ENCODE measurements around the gene CD53.
"Not testable (repeated sequence)": the region's sequence is repeated elsewhere in the genome, so short reads cannot be mapped to it uniquely, and the experiment has no call there.

CD53 gene, protein sequence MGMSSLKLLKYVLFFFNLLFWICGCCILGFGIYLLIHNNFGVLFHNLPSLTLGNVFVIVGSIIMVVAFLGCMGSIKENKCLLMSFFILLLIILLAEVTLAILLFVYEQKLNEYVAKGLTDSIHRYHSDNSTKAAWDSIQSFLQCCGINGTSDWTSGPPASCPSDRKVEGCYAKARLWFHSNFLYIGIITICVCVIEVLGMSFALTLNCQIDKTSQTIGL

DNA sequence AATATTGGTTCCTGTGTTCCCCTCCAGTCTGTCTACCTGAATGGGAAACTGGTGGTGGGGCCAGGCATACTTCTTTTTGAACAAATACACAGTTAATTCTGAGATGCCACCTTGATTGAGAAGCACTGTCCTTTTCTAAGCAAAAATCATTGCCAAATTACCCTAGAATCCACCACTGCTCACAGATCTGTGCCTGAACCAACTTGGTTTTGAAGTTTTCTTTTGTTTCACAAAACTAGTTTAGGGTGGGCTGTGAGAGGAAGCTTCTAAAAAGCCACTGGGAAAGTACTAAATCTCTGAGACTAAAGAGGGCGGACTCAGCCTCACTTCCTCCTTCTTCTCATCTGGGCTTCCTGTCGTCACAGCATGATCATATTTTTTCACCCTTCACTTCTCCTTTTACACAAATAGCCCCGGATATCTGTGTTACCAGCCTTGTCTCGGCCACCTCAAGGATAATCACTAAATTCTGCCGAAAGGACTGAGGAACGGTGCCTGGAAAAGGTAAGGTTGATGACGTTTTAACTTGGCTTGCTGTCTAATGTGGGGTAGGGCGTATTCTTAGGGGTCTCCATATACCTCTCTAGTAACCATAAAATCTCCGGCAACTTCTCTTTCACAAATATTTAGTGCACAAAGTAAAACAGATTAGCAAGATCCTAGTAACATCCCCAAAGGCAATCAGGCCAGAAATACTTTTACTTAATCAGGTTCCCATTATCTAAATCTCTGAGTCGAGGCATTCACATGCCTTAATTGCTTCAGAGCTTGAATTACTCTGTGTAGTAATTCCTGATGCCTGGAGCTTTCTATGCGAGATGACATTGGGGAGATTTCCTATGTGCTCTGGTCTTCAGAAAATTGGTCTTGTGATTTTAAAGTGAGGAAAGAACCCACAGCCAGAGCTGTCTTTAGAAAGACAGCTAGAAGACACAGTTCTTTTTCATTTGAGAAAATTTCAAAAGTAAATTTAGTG, at the start of gene CD53:
Gene CD53 (plus strand): TSS at position 404 of the 976 bp plus-strand sequence. CDS start 18,261 bp downstream, outside the sequence.
- DNase-seq (ENCODE audit: low read depth in 2 of 3, low spot score in 1 of 3): peak in 1 of 3 donors; percentile 35

DNA sequence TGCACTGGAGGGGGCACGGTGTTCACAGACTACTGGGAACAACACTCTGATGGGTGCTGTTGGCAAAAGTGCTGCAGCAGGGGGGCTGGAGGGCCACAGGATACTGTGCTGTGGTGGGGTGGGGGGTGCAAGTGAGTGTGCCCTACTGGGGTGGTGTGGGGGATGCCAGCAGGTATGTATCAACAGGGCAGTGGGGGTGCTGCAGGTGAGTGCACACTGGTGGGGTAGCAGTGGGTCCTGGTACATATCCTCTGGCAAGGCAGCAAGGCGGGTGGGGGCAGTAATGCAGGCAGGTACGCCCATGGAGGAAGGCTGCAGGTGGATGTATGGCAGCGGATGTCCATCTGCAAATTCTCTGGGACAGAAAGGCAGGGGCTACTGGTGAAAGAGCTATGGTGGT, 48.8 kb upstream of the CD53 start:
- DNase-seq (ENCODE audit: low read depth in 2 of 3, low spot score in 1 of 3): no peak

DNA sequence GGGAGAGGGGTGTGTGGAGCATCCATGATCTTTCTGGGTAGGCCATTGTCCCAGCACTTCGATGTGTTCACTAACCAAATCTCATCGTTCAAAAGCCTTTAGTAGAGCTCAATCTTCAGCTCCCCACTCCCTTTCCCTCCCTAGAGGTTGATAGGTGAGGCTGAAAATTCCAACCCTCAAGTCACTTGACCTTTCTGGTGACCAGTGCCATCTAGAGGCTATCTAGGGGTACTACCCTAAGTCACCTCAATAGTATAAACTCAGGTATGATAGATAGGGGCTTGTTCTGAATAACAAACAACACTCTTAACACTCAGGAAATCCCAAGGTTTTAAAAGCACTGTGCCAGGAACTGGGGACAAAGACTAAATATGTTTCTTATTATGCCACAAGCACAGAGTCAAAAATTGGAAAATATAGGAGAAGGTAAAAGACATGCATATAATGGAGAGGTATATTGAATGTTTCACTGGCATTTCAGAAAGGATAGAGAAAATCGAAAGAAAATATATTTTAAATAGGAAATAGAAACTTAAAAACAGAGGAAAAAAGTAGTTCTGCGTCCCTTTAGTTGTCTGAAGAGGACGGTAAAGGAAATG, 42.9 kb upstream of the CD53 start:
- DNase-seq (ENCODE audit: low read depth in 2 of 3, low spot score in 1 of 3): peak in 1 of 3 donors; percentile 34

DNA sequence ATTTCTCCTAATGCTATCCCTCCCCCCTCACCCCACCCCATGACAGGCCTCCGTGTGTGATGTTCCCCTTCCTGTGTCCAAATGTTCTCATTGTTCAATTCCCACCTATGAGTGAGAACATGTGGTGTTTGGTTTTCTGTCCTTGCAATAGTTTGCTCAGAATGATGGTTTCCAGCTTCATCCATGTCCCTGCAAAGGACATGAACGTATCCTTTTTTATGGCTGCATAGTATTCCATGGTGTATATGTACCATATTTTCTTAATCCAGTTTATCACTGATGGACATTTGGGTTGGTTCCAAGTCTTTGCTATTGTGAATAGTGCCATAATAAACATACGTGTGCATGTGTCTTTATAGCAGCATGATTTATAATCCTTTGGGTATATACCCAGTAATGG, 39.2 kb upstream of the CD53 start:
- not testable (repeated sequence) for DNase-seq (ENCODE audit: low read depth in 2 of 3, low spot score in 1 of 3)

DNA sequence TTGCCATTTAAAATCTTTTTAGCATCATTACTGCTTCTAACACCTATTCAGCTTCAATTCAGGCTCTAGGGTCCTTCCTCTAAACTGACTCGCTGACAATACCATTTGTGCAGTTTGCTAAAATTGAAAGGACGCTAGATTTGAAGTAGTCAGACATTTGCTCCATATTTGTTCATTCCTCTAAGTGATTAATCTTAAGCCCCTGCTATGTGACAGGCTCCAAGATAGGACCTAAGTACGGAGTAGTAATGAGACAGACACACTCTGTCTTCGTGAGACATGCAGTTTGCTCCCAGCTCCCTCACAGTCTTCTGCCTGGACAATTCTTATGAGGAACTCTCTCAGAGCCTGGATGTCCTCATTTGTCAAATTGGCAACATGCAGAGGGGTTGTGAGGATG, 26.1 kb upstream of the CD53 start:
- no peak for DNase-seq (ENCODE audit: low read depth in 2 of 3, low spot score in 1 of 3)

DNA sequence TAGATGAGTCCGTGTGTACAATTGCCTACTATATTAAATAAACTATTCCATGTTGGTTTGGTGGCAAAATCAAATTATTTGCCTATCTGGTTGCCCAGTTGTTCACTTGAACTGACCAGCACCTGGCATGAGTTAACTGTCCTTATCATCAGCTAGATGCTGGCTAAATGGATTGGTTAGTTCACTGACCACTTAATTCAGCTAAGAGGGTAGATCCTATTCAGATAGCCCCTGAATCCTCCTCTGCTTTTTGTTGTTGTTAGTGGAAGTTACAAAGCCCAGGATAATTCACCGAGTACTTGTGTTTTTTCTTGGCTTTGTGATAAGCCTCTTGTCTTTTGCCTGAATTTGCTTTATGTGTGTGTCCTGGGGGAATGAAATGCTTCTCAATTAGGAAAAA, 22.8 kb upstream of the CD53 start:
- no peak for DNase-seq (ENCODE audit: low read depth in 2 of 3, low spot score in 1 of 3)

DNA sequence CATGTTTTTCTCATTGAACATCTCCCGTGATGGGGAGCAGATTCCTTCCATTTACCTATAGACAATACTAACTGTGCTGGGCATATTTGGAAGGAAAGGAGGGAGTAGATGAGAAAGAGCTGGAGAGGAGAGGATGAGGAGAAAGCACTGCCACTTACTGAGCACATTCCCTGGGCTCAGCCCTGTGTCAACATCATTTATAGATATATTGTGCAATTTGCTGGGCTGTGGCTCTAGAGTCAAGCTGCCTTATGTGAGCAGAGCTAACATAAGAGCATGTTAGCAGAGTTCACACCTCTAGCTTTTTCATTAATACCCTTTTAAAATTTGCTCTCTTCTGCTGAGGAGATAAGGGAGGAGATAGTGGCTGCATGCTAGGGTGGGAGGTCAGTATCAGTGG, 22.3 kb upstream of the CD53 start:
- no peak for DNase-seq (ENCODE audit: low read depth in 2 of 3, low spot score in 1 of 3)

DNA sequence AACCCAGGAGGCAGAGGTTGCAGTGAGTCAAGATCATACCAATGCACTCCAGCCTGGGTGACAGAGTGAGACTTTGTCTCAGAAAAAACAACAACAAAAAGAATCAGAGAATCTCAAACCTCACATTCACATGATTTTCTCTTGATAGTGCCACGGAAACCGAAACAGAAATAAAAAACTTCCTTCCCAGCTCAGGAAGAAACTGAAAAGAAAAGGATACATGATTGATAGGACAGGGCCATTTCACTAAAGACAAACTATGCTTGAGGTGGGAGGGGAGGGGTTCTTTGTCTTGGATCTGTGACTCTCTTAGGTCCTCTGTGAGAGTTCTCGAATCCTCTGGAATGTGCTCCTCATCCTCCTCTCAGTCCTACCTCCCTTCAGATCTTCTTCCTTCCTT, 19.8 kb upstream of the CD53 start:
- DNase-seq (ENCODE audit: low read depth in 2 of 3, low spot score in 1 of 3): no peak

DNA sequence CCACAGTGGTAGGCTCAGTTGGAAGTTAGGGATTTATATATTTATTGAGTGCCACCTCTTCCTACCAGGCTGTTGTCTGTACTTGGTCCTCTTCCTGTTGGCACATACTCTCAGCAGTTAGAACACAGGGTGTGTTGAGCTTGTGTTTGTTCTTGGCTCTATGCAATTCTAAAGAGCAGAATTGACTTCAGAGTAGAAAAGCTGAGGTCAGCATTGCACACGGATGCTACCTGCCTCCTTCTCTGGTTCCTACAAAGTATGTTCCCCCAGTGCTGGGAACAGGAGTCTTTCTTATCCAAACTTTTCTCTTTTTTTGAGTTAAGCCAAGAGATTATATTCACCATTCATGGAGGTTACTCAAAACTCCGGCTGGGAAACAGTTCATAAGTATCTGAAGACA, 16.5 kb upstream of the CD53 start:
- DNase-seq (ENCODE audit: low read depth in 2 of 3, low spot score in 1 of 3): no peak

DNA sequence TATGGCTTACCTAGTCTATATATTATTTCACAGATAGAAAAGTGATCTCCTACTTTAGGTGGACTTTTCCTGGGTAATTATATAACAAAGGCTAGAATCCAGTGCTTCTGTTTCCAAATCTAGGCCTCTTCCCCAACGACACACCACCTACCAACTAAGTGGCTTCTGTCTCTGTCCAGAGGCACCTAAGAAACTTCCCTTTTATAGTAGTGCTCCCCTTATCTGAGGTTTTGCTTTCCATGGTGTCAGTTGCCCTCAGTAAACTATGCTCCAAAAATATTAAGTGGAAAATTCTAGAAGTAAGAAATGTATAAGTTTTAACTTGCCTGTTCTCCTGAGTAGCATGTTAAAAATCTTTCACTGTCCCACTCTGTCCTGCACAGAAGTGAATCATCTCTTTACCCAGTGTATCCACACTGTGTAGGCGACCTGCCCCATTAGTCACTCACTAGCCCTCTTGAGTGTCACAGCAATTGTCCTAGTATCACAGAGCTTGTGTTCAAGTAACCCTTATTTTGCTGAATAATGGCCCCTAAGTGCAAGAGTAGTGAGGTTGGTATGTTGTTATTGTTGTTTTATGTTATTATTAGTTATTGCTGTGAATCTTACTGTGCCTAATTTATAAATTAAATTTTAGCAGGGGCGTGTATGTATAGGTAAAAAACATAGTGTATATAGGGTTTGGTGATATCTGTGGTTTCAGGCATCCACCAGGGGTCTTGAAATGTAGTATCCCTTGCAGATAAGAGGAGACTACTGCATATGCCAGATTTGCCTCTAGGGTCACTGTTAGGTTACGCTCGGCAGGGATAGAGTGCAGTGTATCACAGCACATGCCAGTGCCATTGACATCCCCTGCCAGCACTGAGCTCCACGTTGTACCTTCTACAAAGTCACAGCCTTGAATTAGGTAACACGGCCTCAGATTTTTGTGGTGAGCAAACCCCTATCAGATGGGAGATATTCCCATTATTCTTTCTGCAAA, 14.7 kb upstream of the CD53 start:
- no peak for DNase-seq (ENCODE audit: low read depth in 2 of 3, low spot score in 1 of 3)

DNA sequence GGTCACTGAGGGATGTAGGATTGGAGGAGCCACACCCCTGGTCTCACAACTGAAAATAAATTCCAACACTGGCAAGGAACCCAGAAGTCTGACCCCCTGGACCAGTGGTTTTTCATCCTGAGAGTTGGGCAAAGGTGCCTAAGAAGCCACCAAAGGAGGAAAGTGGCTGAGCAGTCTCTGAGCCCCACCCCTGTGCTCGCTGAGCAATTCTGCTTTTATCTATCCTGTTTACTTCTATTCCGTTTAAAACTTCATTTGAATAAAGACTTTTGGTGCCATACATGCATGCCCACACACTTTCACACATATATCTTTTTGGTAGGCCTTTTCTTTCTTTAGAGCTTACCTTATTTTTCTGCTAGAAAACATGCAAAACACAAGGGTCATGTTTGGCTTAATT, 13.9 kb upstream of the CD53 start:
- DNase-seq (ENCODE audit: low read depth in 2 of 3, low spot score in 1 of 3): no peak

DNA sequence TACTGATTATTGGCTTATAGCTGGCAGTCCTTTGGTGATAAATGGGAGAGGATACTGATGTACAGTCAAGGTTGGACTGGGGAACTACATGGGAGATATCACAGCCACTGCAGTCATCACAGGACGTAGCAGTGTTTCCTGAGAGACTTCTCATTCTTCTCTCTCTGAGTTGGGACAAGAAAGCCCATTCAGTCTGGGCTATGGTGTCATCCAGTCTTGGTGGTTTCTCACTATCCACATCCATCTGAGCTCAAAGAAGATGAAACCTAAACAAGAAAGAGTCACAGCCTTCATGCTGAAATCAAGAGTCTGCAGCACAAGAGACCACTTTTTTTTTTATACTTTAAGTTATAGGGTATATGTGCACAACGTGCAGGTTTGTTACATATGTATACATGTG, 12.8 kb upstream of the CD53 start:
- no peak for DNase-seq (ENCODE audit: low read depth in 2 of 3, low spot score in 1 of 3)

DNA sequence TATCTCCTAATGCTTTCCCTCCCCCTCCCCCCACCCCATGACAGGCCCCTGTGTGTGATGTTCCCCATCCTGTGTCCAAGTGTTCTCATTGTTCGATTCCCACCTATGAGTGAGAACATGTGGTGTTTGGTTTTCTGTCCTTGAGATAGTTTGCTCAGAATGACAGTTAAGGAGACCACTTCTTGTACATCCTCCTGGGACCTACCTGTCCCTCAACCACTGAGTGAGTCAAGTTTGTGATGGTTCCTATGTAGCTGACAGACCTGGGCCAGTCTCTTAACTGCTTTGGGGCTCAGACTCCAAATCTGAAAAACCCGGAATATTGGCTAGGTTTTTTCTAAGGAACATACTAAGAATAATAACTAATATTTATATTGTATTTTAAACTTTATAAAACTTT, 12.3 kb upstream of the CD53 start:
- not testable (repeated sequence) for DNase-seq (ENCODE audit: low read depth in 2 of 3, low spot score in 1 of 3)

DNA sequence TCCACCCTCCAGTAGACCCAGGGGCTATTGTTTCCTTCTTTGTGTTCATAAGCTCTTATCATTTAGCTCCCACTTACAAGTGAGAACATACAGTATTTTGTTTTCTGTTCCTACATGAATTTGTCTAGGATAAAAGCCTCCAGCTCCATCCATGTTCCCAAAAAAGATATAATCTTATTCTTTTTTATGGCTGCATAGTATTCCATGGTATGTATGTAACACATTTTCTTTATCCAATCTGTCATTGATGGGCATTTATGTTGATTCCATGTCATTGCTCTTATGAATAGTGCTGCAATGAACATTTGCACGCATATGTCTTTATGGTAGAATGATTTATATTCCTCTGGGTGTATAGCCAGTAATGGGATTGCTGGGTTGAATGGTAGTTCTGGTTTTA, 11.0 kb upstream of the CD53 start:
- DNase-seq (ENCODE audit: low read depth in 2 of 3, low spot score in 1 of 3): not testable (repeated sequence)

DNA sequence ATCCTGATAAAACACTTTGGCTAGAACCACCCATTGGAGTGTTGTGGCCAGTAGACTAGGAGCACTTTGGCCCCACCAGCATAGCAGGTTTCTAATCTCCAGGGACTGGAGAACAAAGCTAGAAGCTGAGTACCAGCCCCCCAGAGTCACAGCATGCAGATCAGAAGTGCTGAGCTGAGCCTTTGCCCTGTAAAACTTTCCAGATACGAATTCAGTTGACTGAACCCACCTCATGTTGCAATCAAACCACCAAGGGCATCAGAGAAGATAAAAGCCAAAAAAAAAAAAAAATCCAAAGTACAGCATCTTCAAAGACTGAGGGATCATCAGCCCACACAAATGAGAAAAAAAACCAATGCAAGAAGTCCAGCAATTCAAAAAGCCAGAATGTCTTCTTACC, 8.7 kb upstream of the CD53 start:
- DNase-seq (ENCODE audit: low read depth in 2 of 3, low spot score in 1 of 3): no peak

DNA sequence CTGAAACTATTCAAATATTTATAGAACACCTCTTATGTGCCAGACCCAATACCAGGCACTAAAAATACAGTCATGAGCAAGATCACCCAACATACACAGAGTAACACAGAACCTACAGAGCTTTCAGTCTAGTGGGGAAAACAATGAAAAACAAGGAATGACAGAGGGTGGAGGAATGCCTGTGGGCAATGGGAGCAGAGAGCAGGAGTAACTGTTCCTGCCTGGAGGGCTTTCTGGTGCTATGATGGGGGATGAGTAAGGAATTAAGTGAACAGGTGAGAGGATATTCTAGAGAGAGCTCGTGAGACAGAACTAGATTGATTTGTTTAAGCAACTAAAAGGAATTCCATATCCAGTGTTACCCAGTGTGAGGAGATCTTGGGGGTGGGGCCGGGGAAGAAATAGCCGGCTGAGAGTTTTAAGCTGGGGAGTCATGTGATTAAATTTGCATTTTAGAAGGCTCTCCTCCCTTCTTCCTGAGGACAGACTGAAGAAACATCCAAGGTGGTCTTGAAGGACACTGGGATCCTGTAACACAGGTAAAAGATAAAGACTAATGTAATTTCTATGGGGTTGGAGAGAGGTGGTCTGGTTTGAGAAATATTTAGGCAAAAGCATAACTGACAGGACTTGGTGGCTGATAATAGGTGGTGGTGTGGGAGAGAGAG, 2.1 kb upstream of the CD53 start:
- no peak for DNase-seq (ENCODE audit: low read depth in 2 of 3, low spot score in 1 of 3)

DNA sequence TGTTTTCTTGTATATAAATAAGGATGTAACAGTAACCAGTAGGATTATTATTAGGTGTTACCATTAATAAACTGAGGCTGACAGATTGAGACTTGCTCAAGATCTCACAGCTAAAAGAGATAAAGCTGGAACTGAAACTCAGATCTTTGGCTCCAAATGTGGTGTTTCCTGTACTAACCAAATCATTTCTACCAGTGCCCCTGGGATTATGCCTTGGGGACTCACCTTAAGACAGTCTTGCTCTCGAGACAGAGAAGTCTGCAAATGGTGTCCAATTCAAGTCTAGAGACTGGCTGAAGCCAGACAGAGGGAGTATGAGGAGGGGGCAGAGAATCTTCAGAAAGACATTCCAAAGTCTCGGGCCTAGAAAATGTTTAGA, 593 bp upstream of the CD53 start:
- DNase-seq (ENCODE audit: low read depth in 2 of 3, low spot score in 1 of 3): no peak

DNA sequence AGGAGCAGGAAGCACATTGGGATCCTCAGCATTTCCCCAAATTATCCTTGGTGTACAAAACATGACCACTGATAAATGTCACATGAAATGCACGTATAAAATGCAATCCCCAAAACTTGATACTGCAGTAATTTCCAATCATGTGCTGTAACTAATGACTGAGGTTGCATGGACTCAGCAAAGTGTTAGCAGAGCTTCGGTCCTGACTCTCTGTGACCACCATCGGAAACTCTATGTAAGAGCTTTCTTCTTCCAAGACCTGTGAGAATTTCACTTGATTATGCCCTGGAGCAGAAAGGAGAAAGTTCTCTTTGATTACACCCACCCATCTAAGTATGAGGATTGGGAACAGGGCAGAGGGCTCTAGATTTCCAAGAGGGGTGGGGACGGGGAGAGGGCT, 908 bp downstream of the CD53 start:
- no peak for DNase-seq (ENCODE audit: low read depth in 2 of 3, low spot score in 1 of 3)

DNA sequence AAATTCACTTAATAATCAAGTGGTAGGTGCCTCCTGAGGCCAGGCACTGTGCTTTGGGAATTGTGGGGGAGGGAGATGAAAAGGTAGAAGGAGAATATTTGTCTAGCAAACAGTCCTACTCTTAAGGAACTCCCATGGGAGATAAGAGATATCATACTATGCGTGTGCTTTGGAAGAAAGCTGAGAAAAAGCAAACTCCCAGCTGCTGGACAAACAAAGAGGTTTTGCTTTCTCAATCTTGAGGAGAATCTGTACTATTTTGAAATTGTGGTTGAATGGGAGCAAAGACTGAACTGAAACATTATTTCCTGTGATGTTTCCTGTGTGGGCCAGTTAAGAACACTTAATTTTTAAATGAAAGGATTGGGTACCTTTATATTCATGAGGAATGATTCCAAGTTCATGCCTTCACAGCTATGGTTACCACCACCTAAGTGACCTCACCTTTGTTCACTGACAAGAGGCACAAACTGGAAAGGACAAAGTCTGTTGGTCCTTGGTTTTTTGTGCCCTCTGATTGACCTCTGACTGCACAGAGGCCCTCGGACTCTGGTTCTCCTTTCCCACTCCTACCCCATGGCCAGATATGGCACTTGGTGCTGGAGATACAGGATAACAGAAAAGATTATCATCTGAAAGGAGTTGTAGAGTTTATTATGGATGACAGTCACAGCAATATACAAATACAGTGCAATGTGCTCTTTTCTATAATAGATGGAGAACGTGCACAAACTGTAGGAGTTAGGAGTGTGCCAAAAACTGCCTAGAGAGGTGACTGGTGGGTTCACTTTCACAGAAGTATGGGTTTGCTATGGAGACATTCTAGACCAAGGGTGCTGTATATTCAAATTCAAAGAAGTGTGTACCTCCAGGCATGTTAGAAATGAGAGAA, 1.6 kb downstream of the CD53 start:
- DNase-seq (ENCODE audit: low read depth in 2 of 3, low spot score in 1 of 3): no peak

Measured in stimulated activated CD4-positive, alpha-beta T cell treated with anti-CD3 and anti-CD28 coated beads, Interleukin-12 subunit alpha, Interleukin-12 subunit beta, amount 100 ng/mL, for 48 hours (primary cell).